CD4-positive, alpha-beta memory T cell (primary cell): Measurements from ENCODE around the gene NBEA. TPM values are rescaled to one million over a fixed set of nuclear protein-coding genes. Genes with fewer than 3 reads are reported as not detected.
"Not testable (repeated sequence)": the region's sequence is repeated elsewhere in the genome, so short reads cannot be mapped to it uniquely, and the experiment has no call there.

Experiments used
- CTCF ChIA-PET: fragments of 350-600 bp; sonication (Branson Sonifier 250); formaldehyde crosslinking; loops from one replicate; lab custom pipeline; 2021; ENCODE audit warnings: inconsistent platforms; ENCODE audit not compliant: partially characterized antibody; lab: Charles Lee
- POLR2A ChIA-PET: fragments of 350-600 bp; sonication (Branson Sonifier 250); formaldehyde crosslinking; loops from one replicate; lab custom pipeline; 2021; ENCODE audit not compliant: partially characterized antibody; lab: Charles Lee
- DNase-seq, 5 donors: peaks; one replicate each; pipeline versions ENCODE4 v3.0.0 to v3.0.0-alpha.2; 2020 to 2022; ENCODE audit warnings: mixed read lengths in 1 of 5
- H3K27ac ChIP-seq: one replicate; pipeline ENCODE4 v1.7.0; 2013; ENCODE audit warnings: low read depth, low read length
- H3K27me3 ChIP-seq: 2 replicates; pipeline ENCODE4 v1.7.0; 2013; ENCODE audit warnings: mild to moderate bottlenecking, low read length, moderate library complexity; ENCODE audit not compliant: insufficient read depth
- H3K36me3 ChIP-seq: 2 replicates; pipeline ENCODE4 v1.7.0; 2013; ENCODE audit warnings: mild to moderate bottlenecking, low read length, moderate library complexity; ENCODE audit not compliant: insufficient read depth
- H3K4me1 ChIP-seq: 2 replicates; pipeline ENCODE4 v1.7.0; 2013; ENCODE audit warnings: mild to moderate bottlenecking, low read length, moderate library complexity; ENCODE audit not compliant: insufficient read depth
- H3K4me3 ChIP-seq, 2 donors: one replicate each; pipeline ENCODE4 v1.7.0; 2013; ENCODE audit warnings: low read length in 2 of 2, mild to moderate bottlenecking in 1 of 2
- H3K9me3 ChIP-seq, 2 donors: one replicate each; pipeline ENCODE4 v1.7.0; 2013; ENCODE audit warnings: low read length in 2 of 2, control low read depth in 1 of 2; ENCODE audit not compliant: control insufficient read depth in 1 of 2
- H3K27ac Mint-ChIP-seq, 7 donors: one replicate each; pipeline ENCODE4 v1.8.0; 2020 to 2021; ENCODE audit warnings: mixed read lengths in 7 of 7, mild to moderate bottlenecking in 6 of 7, inconsistent platforms in 3 of 7, moderate library complexity in 3 of 7
- H3K27me3 Mint-ChIP-seq, 2 donors: one replicate each; pipeline ENCODE4 v1.8.0; 2020 to 2021; ENCODE audit warnings: mixed read lengths in 2 of 2
- H3K36me3 Mint-ChIP-seq, 2 donors: one replicate each; pipeline ENCODE4 v1.8.0; 2020 to 2021; ENCODE audit warnings: mixed read lengths in 2 of 2, inconsistent platforms in 1 of 2, mild to moderate bottlenecking in 1 of 2
- H3K4me1 Mint-ChIP-seq, 4 donors: one replicate each; pipeline ENCODE4 v1.8.0; 2020 to 2021; ENCODE audit warnings: mixed read lengths in 4 of 4, mild to moderate bottlenecking in 1 of 4
- H3K4me3 Mint-ChIP-seq, 8 donors: one replicate each; pipeline ENCODE4 v1.8.0; 2020 to 2021; ENCODE audit warnings: mixed read lengths in 8 of 8, mild to moderate bottlenecking in 7 of 8, moderate library complexity in 6 of 8, inconsistent platforms in 3 of 8
- H3K9me3 Mint-ChIP-seq, 8 donors: one replicate each; pipeline ENCODE4 v1.8.0; 2020 to 2021; ENCODE audit warnings: mixed read lengths in 8 of 8, mild to moderate bottlenecking in 5 of 8, inconsistent platforms in 3 of 8, moderate library complexity in 1 of 8
- intact Hi-C: fragments of 100-400 bp; cut with micrococcal nuclease; formaldehyde crosslinking; loops from one replicate; pipeline ENCODE4 v1.15.1; 2023
- polyA plus RNA-seq, 2 donors: library from polyadenylated mRNA; unstranded; fragments of 300-500 nt; fragmentation: Illumina TruSeq; gene quantifications; one replicate each; pipeline ENCODE4 v1.2.3, GENCODE V29; 2021
- total RNA-seq, 2 experiments: library from RNA; stranded (reverse); gene quantifications; one replicate each; pipeline ENCODE4 v1.2.3, GENCODE V29; 2021

The NBEA gene
- total and polyA plus RNA-seq, 4 experiments from 2014 or later: 0.48 to 1.8 (median 1.1) TPM

GRCh38 chr13:35379663-35380062 lies 437.6 kb downstream of the NBEA start:
- H3K27me3 Mint-ChIP-seq: no peaks in the 10 kb centered on the region
- Histone ChIP-seq H3K27ac (no peak overlapping the region), H3K36me3 (no peaks in the 10 kb centered on the region), H3K9me3 (no peaks in the 10 kb centered on the region), H3K27me3 (no peaks in the 10 kb centered on the region), H3K4me3 (no peak overlapping the region), H3K4me1 (no peaks in the 10 kb centered on the region)
- no peak overlapping the region for H3K4me3 Mint-ChIP-seq
- no peak for DNase-seq
- no peaks in the 10 kb centered on the region for H3K36me3 Mint-ChIP-seq
- ChIA-PET POLR2A (no interaction called here), CTCF (no interaction called here)
- no peak overlapping the region for H3K27ac Mint-ChIP-seq
- no peaks in the 10 kb centered on the region for H3K4me1 Mint-ChIP-seq
- intact Hi-C loops: no loop called here
- peaks cover 0 to 5% (median 1%) of the 10 kb centered on the region in 8 donors for H3K9me3 Mint-ChIP-seq

- Mint-ChIP-seq H3K4me3 (no peak overlapping the region), H3K27ac (no peak overlapping the region), H3K9me3 (peaks cover 0 to 7% (median 0%) of the 10 kb centered on the region in 8 donors), H3K4me1 (no peaks in the 10 kb centered on the region), H3K27me3 (no peaks in the 10 kb centered on the region), H3K36me3 (no peaks in the 10 kb centered on the region)
- Histone ChIP-seq H3K27ac (no peak overlapping the region), H3K27me3 (no peaks in the 10 kb centered on the region), H3K9me3 (no peaks in the 10 kb centered on the region), H3K36me3 (no peaks in the 10 kb centered on the region), H3K4me3 (no peak overlapping the region), H3K4me1 (no peaks in the 10 kb centered on the region)
- CTCF ChIA-PET: no interaction called here
- POLR2A ChIA-PET: no interaction called here
- intact Hi-C loops: no loop called here
- no peak for DNase-seq
Measured at GRCh38 chr13:35387682-35388250, 445.7 kb downstream of the NBEA start.

- Histone ChIP-seq H3K36me3 (no peaks in the 10 kb centered on the region), H3K9me3 (no peaks in the 10 kb centered on the region), H3K4me1 (no peaks in the 10 kb centered on the region), H3K27ac (no peak overlapping the region), H3K4me3 (no peak overlapping the region), H3K27me3 (no peaks in the 10 kb centered on the region)
- DNase-seq: no peak
- H3K27ac Mint-ChIP-seq: no peak overlapping the region
- intact Hi-C loops: no loop called here
- peaks cover 0 to 4% (median 0%) of the 10 kb centered on the region in 8 donors for H3K9me3 Mint-ChIP-seq
- CTCF ChIA-PET: no interaction called here
- H3K36me3 Mint-ChIP-seq: no peaks in the 10 kb centered on the region
- no peak overlapping the region for H3K4me3 Mint-ChIP-seq
- POLR2A ChIA-PET: no interaction called here
- H3K27me3 Mint-ChIP-seq: no peaks in the 10 kb centered on the region
- no peaks in the 10 kb centered on the region for H3K4me1 Mint-ChIP-seq
Measured at GRCh38 chr13:35388441-35389355, 446.6 kb downstream of the NBEA start.

- CTCF ChIA-PET: no interaction called here
- Histone ChIP-seq H3K27me3 (no peaks in the 10 kb centered on the region), H3K36me3 (no peaks in the 10 kb centered on the region), H3K4me1 (no peaks in the 10 kb centered on the region), H3K9me3 (no peaks in the 10 kb centered on the region), H3K27ac (no peak overlapping the region), H3K4me3 (no peak overlapping the region)
- peaks cover 0 to 4% (median under 1%) of the 10 kb centered on the region in 8 donors for H3K9me3 Mint-ChIP-seq
- H3K27me3 Mint-ChIP-seq: no peaks in the 10 kb centered on the region
- no peaks in the 10 kb centered on the region for H3K4me1 Mint-ChIP-seq
- no peak overlapping the region for H3K4me3 Mint-ChIP-seq
- intact Hi-C loops: no loop called here
- H3K36me3 Mint-ChIP-seq: no peaks in the 10 kb centered on the region
- POLR2A ChIA-PET: no interaction called here
- H3K27ac Mint-ChIP-seq: no peak overlapping the region
- no peak for DNase-seq
Measured at GRCh38 chr13:35389535-35389934, 447.5 kb downstream of the NBEA start.

- Mint-ChIP-seq H3K27me3 (no peaks in the 10 kb centered on the region), H3K27ac (no peak overlapping the region), H3K4me3 (no peak overlapping the region), H3K4me1 (no peaks in the 10 kb centered on the region), H3K36me3 (no peaks in the 10 kb centered on the region), H3K9me3 (peaks cover 0 to 6% (median 3%) of the 10 kb centered on the region in 8 donors)
- intact Hi-C loops: no loop called here
- Histone ChIP-seq H3K27me3 (no peaks in the 10 kb centered on the region), H3K27ac (no peak overlapping the region), H3K9me3 (no peaks in the 10 kb centered on the region), H3K4me1 (no peaks in the 10 kb centered on the region), H3K36me3 (no peaks in the 10 kb centered on the region), H3K4me3 (no peak overlapping the region)
- no peak for DNase-seq
- ChIA-PET POLR2A (no interaction called here), CTCF (no interaction called here)
Measured at GRCh38 chr13:35392768-35393167, 450.7 kb downstream of the NBEA start.

- ChIA-PET CTCF (no interaction called here), POLR2A (no interaction called here)
- no peaks in the 10 kb centered on the region for H3K9me3 ChIP-seq
- H3K36me3 ChIP-seq: no peaks in the 10 kb centered on the region
- Mint-ChIP-seq H3K27me3 (no peaks in the 10 kb centered on the region), H3K27ac (no peak overlapping the region), H3K9me3 (peaks cover 0 to 8% (median 2%) of the 10 kb centered on the region in 8 donors), H3K4me3 (no peak overlapping the region), H3K36me3 (no peaks in the 10 kb centered on the region), H3K4me1 (no peaks in the 10 kb centered on the region)
- intact Hi-C loops: no loop called here
- no peak overlapping the region for H3K27ac ChIP-seq
- no peak for DNase-seq
- H3K4me3 ChIP-seq: no peak overlapping the region
- no peaks in the 10 kb centered on the region for H3K27me3 ChIP-seq
- no peaks in the 10 kb centered on the region for H3K4me1 ChIP-seq
Measured at GRCh38 chr13:35393886-35394285, 451.8 kb downstream of the NBEA start.

GRCh38 chr13:35408285-35408684 lies 466.2 kb downstream of the NBEA start:
- H3K27me3 ChIP-seq, intact Hi-C loops, H3K36me3 ChIP-seq, H3K27ac ChIP-seq, H3K9me3 ChIP-seq, H3K4me3 ChIP-seq, H3K4me1 ChIP-seq, H3K27me3 Mint-ChIP-seq, H3K27ac Mint-ChIP-seq, CTCF ChIA-PET, H3K4me3 Mint-ChIP-seq, DNase-seq, H3K36me3 Mint-ChIP-seq, H3K4me1 Mint-ChIP-seq, POLR2A ChIA-PET: not testable (repeated sequence)
- H3K9me3 Mint-ChIP-seq: peaks cover 0 to 11% (median 7%) of the 10 kb centered on the region in 8 donors
